ENCODE results near the gene SLC24A4.

DNA sequence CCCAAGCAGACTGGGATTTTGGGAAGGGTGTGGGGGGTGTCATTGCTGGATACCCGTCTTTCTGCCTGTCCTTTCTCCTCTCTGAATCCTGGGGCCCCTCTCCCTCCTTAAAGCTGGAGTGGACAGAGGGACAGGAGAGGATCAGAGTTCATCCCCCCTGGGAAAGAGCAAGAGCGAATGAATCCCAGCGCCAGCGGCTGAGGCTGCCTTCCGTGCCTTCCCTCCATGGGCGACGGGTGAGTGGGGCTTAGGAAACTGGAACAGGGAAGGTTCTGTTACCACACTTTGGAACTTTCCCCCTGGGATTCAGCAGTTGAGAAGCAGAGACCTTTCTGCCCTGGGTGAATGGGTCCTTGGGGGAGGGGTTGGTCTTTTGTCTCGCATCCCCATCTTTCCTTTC is 174.4 kb downstream of the SLC24A4 start:
- TF ChIP-seq POLR2A (IDR thresholded peaks at IDR 0.05): no peak
- TF ChIP-seq, protein P1, sequence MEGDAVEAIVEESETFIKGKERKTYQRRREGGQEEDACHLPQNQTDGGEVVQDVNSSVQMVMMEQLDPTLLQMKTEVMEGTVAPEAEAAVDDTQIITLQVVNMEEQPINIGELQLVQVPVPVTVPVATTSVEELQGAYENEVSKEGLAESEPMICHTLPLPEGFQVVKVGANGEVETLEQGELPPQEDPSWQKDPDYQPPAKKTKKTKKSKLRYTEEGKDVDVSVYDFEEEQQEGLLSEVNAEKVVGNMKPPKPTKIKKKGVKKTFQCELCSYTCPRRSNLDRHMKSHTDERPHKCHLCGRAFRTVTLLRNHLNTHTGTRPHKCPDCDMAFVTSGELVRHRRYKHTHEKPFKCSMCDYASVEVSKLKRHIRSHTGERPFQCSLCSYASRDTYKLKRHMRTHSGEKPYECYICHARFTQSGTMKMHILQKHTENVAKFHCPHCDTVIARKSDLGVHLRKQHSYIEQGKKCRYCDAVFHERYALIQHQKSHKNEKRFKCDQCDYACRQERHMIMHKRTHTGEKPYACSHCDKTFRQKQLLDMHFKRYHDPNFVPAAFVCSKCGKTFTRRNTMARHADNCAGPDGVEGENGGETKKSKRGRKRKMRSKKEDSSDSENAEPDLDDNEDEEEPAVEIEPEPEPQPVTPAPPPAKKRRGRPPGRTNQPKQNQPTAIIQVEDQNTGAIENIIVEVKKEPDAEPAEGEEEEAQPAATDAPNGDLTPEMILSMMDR (IDR thresholded peaks at IDR 0.05): no peak

Data from upper lobe of left lung (tissue), 4 donors.